Measurements from ENCODE around the gene PPP1R7.

Gene PPP1R7

DNA sequence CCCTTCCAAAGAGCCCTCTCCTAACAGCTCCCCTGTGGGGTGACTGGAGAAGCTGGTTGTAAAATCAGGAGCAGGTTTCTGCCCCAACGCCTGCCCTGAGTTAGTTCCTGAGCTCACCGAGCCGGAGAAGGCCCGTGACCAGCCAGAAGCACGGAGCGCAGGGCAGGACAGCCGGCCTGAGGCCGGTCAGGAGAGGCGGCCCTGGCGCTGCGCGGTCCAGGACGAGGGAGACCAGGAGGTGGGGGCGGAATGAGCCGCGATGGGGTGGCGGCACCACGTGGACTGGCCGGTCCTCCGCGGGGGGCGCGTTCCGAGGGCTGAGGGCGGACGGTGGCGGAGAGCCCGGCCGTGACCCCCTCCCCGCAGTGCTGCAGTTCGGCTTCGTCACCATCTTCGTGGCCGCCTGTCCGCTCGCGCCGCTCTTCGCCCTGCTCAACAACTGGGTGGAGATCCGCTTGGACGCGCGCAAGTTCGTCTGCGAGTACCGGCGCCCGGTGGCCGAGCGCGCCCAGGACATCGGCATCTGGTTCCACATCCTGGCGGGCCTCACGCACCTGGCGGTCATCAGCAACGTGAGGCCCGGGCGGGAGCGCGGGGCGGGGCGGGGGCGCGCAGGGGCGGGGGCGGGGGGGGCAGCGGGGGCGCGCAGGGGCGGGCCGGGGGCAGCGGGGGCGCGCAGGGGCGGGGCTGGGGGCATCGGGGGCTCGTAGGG lies 67.2 kb downstream of the PPP1R7 start:
- peak; percentile 71 for DNase-seq

DNA sequence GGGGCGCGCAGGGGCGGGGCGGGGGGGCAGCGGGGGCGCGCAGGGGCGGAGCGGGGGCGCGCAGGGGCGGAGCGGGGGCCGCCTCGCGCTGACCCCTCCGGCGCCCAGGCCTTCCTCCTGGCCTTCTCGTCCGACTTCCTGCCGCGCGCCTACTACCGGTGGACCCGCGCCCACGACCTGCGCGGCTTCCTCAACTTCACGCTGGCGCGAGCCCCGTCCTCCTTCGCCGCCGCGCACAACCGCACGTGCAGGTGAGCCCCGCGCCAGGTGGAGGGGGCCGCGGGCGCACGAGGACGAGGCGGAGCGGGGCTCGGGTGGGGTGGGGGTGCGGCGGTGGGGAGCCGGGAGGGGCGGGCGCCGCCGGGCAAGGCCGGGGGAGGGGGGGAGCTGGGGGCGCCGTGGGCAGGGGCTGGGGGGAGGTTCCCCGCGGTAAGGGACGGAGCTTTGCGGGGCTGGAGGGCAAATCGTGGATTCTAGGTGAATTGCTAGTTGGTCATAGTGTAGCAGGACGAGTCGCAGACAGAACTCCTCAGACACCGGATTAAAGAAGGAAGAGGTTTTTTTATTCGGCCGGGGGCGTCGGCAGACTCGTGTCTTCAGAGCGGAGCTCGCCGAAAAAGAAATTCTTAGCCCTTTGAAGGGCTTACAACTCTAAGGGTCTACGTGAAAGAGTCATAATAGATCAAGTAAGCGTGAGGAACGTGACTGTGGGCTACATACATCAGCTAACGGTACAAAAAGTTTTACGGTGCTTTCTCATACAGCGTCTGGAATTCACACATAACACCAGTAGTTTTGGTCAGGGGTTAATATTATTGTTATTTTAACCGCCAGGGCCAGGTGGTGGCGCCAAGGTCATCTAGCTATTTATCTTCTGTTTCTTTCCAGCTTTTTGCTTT lies 68.1 kb downstream of the PPP1R7 start:
- DNase-seq: peak; percentile 52

- DNase-seq: no peak
These were observed 68.7 kb downstream of the PPP1R7 start for GRCh38 chr2:241219030-241219382.

DNA sequence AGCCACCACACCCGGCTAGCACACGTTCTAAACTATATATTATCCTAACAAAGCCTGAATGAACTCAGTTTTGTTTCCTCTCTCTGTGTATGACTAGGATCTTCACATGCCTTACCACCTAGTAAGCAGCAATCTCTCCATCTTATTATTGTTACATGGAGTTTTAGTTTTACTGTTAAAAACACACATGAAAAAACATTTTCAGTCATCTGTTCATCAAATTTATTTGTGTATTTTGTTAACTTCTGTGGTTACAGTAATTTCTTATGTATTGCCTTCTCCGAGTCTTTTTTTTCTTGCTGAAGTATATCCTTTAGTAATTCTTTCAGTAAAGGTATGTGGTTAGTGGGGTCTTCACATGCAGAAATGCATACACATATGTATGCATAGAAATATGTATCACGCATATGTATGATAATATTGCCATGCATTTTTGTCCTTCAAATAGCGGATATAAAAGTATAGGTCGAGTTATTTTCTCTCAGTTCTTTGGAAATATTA lies 69.6 kb downstream of the PPP1R7 start:
- DNase-seq: no peak

DNA sequence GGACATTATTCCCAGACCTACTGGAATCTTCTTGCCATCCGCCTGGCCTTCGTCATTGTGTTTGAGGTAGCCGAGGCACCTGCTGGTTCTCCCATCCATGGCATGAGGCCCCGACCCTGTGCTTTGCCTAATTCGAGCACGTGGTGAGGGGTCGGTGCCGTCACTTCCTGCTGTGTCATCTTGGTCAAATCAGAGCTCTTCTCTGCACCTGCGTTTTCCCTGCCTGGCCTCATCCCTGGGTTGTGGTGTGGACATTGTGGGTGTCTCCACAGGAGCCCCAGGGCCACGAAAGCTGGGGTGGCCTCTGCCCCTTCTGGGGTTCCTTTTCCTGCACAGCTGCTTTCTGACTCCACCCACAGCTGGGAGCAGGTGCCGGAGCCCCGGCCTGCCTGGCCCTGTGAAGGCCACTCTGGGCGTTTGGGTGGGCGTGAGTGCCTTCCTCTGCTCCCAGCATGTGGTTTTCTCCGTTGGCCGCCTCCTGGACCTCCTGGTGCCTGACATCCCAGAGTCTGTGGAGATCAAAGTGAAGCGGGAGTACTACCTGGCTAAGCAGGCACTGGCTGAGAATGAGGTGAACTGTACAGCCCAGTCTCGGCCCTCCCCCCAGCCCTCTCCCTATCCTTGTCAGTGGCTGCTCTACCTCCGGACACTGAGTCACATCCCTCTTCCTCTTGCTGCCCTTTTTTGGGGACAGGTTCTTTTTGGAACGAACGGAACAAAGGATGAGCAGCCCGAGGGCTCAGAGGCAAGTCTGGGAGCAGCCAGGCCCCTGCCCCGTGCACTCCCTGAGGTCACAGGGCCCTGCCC lies 73.1 kb downstream of the PPP1R7 start:
- DNase-seq: no peak

GRCh38 chr2:241224018-241224850 lies 74.0 kb downstream of the PPP1R7 start:
- no peak for DNase-seq

- DNase-seq: no peak
These were observed 74.7 kb downstream of the PPP1R7 start for GRCh38 chr2:241224851-241225438.

DNA sequence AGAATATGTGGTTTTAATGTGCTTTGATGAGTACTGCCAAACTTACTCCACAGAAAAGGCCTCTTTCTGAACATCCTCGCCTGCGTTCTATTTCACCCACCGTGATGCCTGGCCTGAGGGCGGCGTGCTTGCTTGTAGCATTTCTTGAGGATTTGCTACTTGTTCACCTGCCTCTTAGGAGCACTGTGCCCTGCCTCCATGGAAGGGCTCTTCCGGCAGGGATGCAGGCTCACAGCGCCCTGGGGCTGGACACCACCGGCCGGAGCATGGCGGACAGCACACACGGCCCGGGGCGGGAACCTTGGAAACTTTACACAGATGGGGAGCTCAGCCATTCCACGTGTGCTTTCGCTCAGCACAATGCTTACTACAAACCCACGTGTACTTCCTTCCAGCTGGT lies 75.3 kb downstream of the PPP1R7 start:
- no peak for DNase-seq

- no peak for DNase-seq
These were observed 75.7 kb downstream of the PPP1R7 start for GRCh38 chr2:241225983-241226382.

GRCh38 chr2:241226723-241227572 lies 76.7 kb downstream of the PPP1R7 start:
- DNase-seq: no peak

DNA sequence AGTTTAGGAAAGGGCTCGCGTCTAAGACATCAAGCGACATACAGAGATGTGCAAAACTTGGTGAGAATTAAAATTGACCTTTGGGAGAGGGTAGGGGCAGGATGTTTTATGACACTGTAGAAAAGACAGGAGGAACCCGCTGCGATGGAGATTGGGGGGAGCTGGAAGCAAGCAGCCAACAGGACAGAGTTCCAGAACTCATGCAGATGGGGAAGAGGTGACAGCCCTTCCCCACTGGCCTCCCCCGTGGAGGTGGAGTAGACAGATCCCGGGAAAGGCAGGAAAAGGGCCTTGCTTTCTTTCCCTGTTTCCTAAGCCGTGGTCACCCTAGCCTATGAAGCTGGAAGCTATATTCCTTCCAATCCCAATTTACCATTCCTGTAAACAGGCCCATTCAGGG lies 77.3 kb downstream of the PPP1R7 start:
- no peak for DNase-seq

DNA sequence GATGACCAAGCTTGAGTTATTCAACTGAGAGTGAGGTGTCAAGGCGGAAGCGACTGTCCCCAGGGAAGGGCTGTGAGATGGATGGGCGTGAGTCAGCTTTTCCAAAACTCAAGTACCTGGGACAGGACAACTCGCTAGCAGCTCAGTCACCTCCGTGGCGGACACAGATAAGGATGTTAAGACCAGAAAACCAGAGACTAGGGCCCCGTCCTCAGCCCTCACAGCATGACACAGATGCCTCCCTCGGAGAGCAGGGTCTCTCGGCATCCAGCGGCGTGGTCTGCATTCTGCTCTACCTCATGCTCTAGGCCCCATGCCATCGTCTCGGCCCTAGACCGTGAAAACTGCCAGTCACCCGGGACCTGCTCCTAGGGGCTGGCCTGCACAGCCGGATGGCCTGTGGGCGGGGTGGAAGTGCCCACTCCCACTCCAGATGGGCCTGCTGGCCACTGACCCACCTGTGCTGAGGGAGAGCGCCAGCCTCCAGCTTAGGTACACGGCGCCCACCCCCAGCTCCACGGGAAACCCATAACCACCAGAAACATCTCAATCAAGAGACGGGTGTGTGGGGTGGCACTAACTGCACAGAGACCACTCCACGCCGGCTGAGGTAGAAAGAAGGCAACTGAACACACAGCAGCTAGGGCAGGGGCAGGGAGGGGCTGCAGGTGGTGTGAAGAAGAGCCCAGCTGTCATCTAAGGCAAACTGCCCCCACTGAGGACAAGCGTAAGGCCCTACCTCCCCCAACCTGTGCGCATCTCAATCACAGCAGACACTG lies 78.0 kb downstream of the PPP1R7 start:
- no peak for DNase-seq

DNA sequence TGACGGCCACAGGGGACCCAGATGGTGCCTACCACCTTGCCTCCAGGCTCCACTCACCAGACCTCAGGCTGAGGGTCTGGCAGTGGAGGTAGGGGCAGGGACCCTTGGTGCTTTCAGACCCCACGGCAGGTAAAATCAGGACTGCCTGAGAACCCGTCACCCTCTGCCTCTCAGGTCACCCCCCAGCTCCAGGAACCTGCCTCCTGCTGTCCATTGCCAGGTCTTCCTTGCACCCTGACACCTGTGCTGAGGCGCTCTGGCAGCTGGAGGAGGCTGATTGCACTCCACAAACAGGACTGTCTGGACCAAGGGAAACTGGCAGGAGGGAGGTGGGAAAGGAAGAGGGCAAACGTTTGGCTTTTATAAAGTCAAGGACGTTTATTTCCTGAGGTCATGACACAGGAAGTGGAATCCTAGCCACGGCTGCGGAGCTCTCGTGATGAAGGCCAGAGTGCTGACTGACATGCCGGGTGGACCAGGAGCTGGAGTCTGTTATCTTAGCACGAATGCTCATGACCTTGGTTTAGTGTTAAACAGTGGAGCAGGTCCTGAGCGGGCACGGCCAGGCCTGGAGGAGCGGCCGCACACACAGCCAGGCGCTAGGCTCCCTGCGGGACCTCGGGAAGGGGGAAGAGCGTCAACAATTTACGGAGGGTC lies 78.7 kb downstream of the PPP1R7 start:
- DNase-seq: no peak

GRCh38 chr2:241229563-241230401 lies 79.5 kb downstream of the PPP1R7 start:
- DNase-seq: no peak

GRCh38 chr2:241230435-241230834 lies 80.2 kb downstream of the PPP1R7 start:
- no peak for DNase-seq

GRCh38 chr2:241232736-241233575 lies 82.7 kb downstream of the PPP1R7 start:
- peak; percentile 85 for DNase-seq
